ENCODE measurements around the gene ZNF524. TPM values are rescaled to one million over a fixed set of nuclear protein-coding genes. Genes with fewer than 3 reads are reported as not detected.
A peak's percentile ranks its signal among the peaks of the same experiment; 100 is the strongest.
"Not testable (repeated sequence)": the region's sequence is repeated elsewhere in the genome, so short reads cannot be mapped to it uniquely, and the experiment has no call there.

The ZNF524 gene
- total RNA-seq, 4 donors from 2014 or later = 30.3 to 45.2 (median 44.4) TPM

DNA sequence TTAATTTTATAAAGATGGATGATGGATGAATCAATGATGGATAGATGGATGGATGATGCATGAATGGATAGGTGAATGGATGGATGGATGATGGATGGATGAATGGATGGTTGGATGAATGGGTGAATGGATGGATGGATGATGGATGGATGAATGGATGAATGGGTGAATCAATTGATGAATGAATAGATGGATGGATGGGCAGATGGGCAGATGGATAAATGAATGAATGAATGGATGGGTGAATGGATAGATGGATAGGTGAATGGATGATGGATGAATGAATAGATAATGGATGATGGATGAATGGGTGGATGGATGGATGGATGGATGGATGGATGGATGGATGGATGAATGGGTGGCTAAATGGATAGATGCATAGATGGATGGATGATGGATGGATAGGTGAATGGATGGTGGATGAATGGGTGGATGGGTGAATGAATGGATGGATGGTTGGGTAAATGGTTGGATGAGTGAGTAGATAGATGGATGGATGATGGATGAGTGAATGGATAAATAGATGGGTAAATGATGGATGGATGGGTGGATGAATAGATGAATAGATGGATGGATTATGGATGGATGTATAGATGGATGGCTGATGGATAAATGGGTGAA is 32.3 kb upstream of the ZNF524 start:
- Histone ChIP-seq H3K9me3 (no peaks in the 10 kb centered on the region), H3K4me1 (no peaks in the 10 kb centered on the region), H3K4me3 (no peak overlapping the region), H3K36me3 (no peaks in the 10 kb centered on the region), H3K27me3 (no peaks in the 10 kb centered on the region), H3K27ac (no peak overlapping the region)
- DNase-seq = no peak
- TF ChIP-seq CTCF (IDR thresholded peaks at IDR 0.05) (no peak), POLR2A (IDR thresholded peaks at IDR 0.05) (no peak)

DNA sequence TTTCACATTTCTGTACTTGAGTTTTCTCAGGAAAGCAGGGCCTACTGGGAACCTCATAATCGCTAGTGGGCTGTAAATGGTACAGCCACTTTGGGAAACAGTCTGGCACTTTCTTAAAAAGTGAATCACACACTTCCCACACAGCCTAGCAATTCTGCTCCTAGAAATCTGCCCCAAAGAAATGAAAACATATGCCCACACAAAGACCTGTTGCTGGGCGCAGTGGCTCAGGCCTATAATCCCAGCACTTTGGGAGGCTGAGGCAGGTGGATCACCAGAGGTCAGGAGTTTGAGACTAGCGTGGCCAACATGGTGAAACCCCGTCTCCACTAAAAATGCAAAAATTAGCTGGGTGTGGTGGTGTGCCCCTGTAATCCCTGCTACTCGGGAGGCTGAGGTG is 30.6 kb upstream of the ZNF524 start:
- DNase-seq, H3K9me3 ChIP-seq, H3K27ac ChIP-seq, H3K4me3 ChIP-seq, H3K36me3 ChIP-seq, H3K4me1 ChIP-seq, H3K27me3 ChIP-seq: not testable (repeated sequence)

- peaks cover 0 to 19% (median 0%) of the 10 kb centered on the region in 3 donors for H3K36me3 ChIP-seq
- H3K4me1 ChIP-seq, H3K27me3 ChIP-seq, H3K9me3 ChIP-seq, H3K27ac ChIP-seq, H3K4me3 ChIP-seq, DNase-seq: not testable (repeated sequence)
These were observed 26.2 kb upstream of the ZNF524 start for GRCh38 chr19:55573929-55574328.

DNA sequence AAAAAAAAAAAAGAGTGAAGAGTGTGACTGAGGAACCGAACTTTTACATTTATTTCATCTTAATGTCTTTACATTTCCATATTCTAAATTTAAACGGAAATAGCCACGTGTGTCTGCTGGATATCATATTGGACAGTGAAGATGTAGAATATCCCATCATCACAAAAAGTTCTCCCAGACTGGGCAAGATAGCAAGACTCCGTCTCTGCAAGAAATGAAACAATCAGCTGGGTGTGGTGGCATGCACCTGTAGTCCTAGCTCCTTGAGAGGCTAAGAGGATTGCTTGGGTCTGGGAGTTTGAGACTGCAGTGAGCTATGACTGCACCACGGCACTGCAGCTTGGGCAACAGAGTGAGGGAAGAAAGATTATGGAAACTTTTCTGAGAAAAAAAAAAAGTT is 23.3 kb upstream of the ZNF524 start:
- H3K36me3 ChIP-seq = peaks cover 0 to 21% (median 0%) of the 10 kb centered on the region in 3 donors
- H3K27ac ChIP-seq = no peak overlapping the region
- no peak for TF ChIP-seq CTCF (IDR thresholded peaks at IDR 0.05)
- TF ChIP-seq POLR2A (IDR thresholded peaks at IDR 0.05) = no peak

GRCh38 chr19:55578031-55578760 is 21.9 kb upstream of the ZNF524 start:
- TF ChIP-seq POLR2A (IDR thresholded peaks at IDR 0.05) (no peak), CTCF (IDR thresholded peaks at IDR 0.05) (no peak)
- Histone ChIP-seq H3K9me3 (no peaks in the 10 kb centered on the region), H3K4me1 (peaks cover 0 to 25% (median 3%) of the 10 kb centered on the region in 4 donors), H3K27ac (no peak overlapping the region), H3K36me3 (peaks cover 0 to 21% (median 0%) of the 10 kb centered on the region in 3 donors), H3K4me3 (no peak overlapping the region), H3K27me3 (no peaks in the 10 kb centered on the region)
- DNase-seq = no peak

More for the DNA sequence above, 23.3 kb upstream of the ZNF524 start:
- Histone ChIP-seq H3K9me3 (no peaks in the 10 kb centered on the region), H3K4me3 (no peak overlapping the region), H3K27me3 (no peaks in the 10 kb centered on the region), H3K4me1 (peaks cover 0 to 18% (median 3%) of the 10 kb centered on the region in 4 donors)
- DNase-seq = no peak

GRCh38 chr19:55578761-55579747 is 21.0 kb upstream of the ZNF524 start:
- TF ChIP-seq POLR2A (IDR thresholded peaks at IDR 0.05) (no peak), CTCF (IDR thresholded peaks at IDR 0.05) (no peak)
- DNase-seq = no peak
- peaks cover 0 to 21% (median 0%) of the 10 kb centered on the region in 3 donors for H3K36me3 ChIP-seq
- peak overlapping the region in 1 of 4 donors; percentile 99 for H3K4me3 ChIP-seq
- H3K9me3 ChIP-seq = no peaks in the 10 kb centered on the region
- no peak overlapping the region for H3K27ac ChIP-seq
- peaks cover 0 to 25% (median 3%) of the 10 kb centered on the region in 4 donors for H3K4me1 ChIP-seq
- H3K27me3 ChIP-seq = no peaks in the 10 kb centered on the region
